Endothelial cell of umbilical vein (primary cell): ENCODE measurements around the gene RAPGEF4. TPM values are rescaled to one million over a fixed set of nuclear protein-coding genes. Genes with fewer than 3 reads are reported as not detected.

ENCODE experiments used
- BruUV-seq: library from RNA; stranded (reverse); fragments of 400-500 nt; replicated peaks from 2 replicates; lab custom pipeline; 2021; lab: Mats Ljungman, UMichigan
- CTCF ChIA-PET: fragments of 300-600, 350-600 bp; sonication (Branson Sonifier 250); formaldehyde crosslinking; loops from one replicate; lab custom pipeline; 2021; ENCODE audit warnings: antibody characterized with exemption, inconsistent platforms; lab: Charles Lee
- POLR2A ChIA-PET: fragments of 300-600, 350-600 bp; sonication (Branson Sonifier 250); formaldehyde crosslinking; loops from one replicate; lab custom pipeline; 2021; ENCODE audit warnings: antibody characterized with exemption, inconsistent platforms; lab: Charles Lee
- DNase-seq: peaks from one replicate; pipeline ENCODE4 v3.0.0-alpha.2; 2011; ENCODE audit warnings: low read depth, low spot score
- FAIRE-seq: peaks from 2 replicates; lab custom pipeline; 2011; peaks lifted over from hg19 to GRCh38; lab: Jason Lieb, UNC
- H2AFZ ChIP-seq: 2 replicates; pipeline ENCODE4 v1.6.0; 2012; ENCODE audit warnings: low read depth, low read length, control low read depth, inconsistent platforms
- H3K27ac ChIP-seq: 2 replicates; pipeline ENCODE4 v1.5.1; 2011; ENCODE audit warnings: low read depth, mild to moderate bottlenecking, control low read depth, low read length, moderate library complexity; ENCODE audit not compliant: insufficient read depth
- H3K27me3 ChIP-seq, 2 experiments: 2 replicates each; pipeline versions ENCODE4 v1.6.0 to v1.6.1; 2011; ENCODE audit warnings: low read length in 2 of 2, mixed read lengths in 1 of 2; ENCODE audit not compliant: control insufficient read depth in 2 of 2, insufficient read depth in 2 of 2
- H3K36me3 ChIP-seq, 2 experiments: 2 replicates in 1 of 2; 3 replicates in 1 of 2; pipeline ENCODE4 v1.5.1; 2011; ENCODE audit warnings: low read length in 2 of 2, mild to moderate bottlenecking in 1 of 2, moderate library complexity in 1 of 2; ENCODE audit not compliant: control insufficient read depth in 2 of 2, insufficient read depth in 2 of 2; ENCODE audit errors: extremely low read depth in 1 of 2
- H3K4me1 ChIP-seq: 3 replicates; pipeline ENCODE4 v1.5.1; 2011; ENCODE audit warnings: mild to moderate bottlenecking, low read length; ENCODE audit not compliant: control insufficient read depth, insufficient read depth; ENCODE audit errors: extremely low read depth
- H3K4me2 ChIP-seq: 2 replicates; pipeline ENCODE4 v1.6.1; 2011; ENCODE audit warnings: low read length, control low read depth, mixed read lengths; ENCODE audit not compliant: insufficient read depth
- H3K4me3 ChIP-seq, 3 experiments: fragments of 200-600 bp in 1 of 3; sonication (generic), shearing (Covaris generic) in 1 of 3; replicated peaks in 1 of 3; 2 replicates each; pipeline ENCODE4 v1.5.1; 2011 to 2016; ENCODE audit warnings: control low read depth in 3 of 3, low read length in 3 of 3, mild to moderate bottlenecking in 2 of 3, inconsistent platforms in 1 of 3, low read depth in 1 of 3, moderate library complexity in 1 of 3; ENCODE audit not compliant: insufficient read depth in 1 of 3
- H3K79me2 ChIP-seq: 2 replicates; pipeline ENCODE4 v1.6.0; 2012; ENCODE audit warnings: low read length, inconsistent platforms; ENCODE audit not compliant: control insufficient read depth, insufficient read depth
- H3K9ac ChIP-seq: replicated peaks from 2 replicates; pipeline ENCODE3; 2011; ENCODE audit warnings: low read length, control low read depth; ENCODE audit not compliant: insufficient read depth; ENCODE audit errors: extremely low read depth
- H3K9me1 ChIP-seq: replicated peaks from 3 replicates; pipeline ENCODE4 v1.6.0; 2011; ENCODE audit warnings: mild to moderate bottlenecking, low read length; ENCODE audit not compliant: control insufficient read depth, insufficient read depth; ENCODE audit errors: extremely low read depth
- H3K9me3 ChIP-seq: replicated peaks from 2 replicates; pipeline ENCODE4 v1.5.1; 2012; ENCODE audit warnings: low read length, inconsistent platforms; ENCODE audit not compliant: control insufficient read depth, insufficient read depth
- H4K20me1 ChIP-seq: replicated peaks from 2 replicates; pipeline ENCODE3; 2011; ENCODE audit warnings: mild to moderate bottlenecking, low read length; ENCODE audit not compliant: control insufficient read depth, insufficient read depth; ENCODE audit errors: extremely low read depth
- CTCF ChIP-seq, 2 donors: IDR thresholded peaks; 1 replicate in 1 of 2; 2 replicates in 1 of 2; pipeline ENCODE4 v1.5.1; 2011; ENCODE audit warnings: low read length in 2 of 2, mild to moderate bottlenecking in 2 of 2, moderate library complexity in 2 of 2, control low read depth in 1 of 2, inconsistent platforms in 1 of 2, low read depth in 1 of 2; ENCODE audit not compliant: insufficient read depth in 1 of 2; ENCODE audit errors: extremely low read depth in 1 of 2
- EZH2 ChIP-seq: IDR thresholded peaks from 2 replicates; pipeline ENCODE4 v1.6.1; 2012; ENCODE audit warnings: borderline replicate concordance, low read depth, mild to moderate bottlenecking, moderate library complexity, low read length, inconsistent platforms; ENCODE audit not compliant: severe bottlenecking
- FOS ChIP-seq: IDR thresholded peaks from 2 replicates; pipeline ENCODE4 v1.6.1; 2011; ENCODE audit warnings: mild to moderate bottlenecking, low read length, moderate library complexity, borderline replicate concordance; ENCODE audit not compliant: insufficient read depth
- GATA2 ChIP-seq: IDR thresholded peaks from 2 replicates; pipeline ENCODE4 v1.7.0; 2011; ENCODE audit warnings: low read depth, mild to moderate bottlenecking, moderate library complexity, mixed read lengths, low read length; ENCODE audit not compliant: insufficient read length, insufficient read depth
- JUN ChIP-seq: IDR thresholded peaks from 2 replicates; pipeline ENCODE4 v1.6.1; 2011; ENCODE audit warnings: borderline replicate concordance, low read depth; ENCODE audit not compliant: insufficient read length, insufficient read depth
- MAX ChIP-seq: IDR thresholded peaks from 2 replicates; pipeline ENCODE4 v1.6.1; 2011; ENCODE audit not compliant: insufficient read depth, insufficient read length
- MYC ChIP-seq: IDR thresholded peaks from one replicate; pipeline ENCODE4 v1.6.1; 2011; ENCODE audit warnings: mild to moderate bottlenecking, low read depth, low read length
- POLR2A ChIP-seq: IDR thresholded peaks from 2 replicates; pipeline ENCODE4 v1.6.1; 2012; ENCODE audit warnings: low read depth, mild to moderate bottlenecking, control low read depth, low read length
- POLR2AphosphoS5 ChIP-seq: IDR thresholded peaks from 2 replicates; pipeline ENCODE4 v1.6.1; 2012; ENCODE audit warnings: low read depth, mild to moderate bottlenecking, control low read depth, low read length, moderate library complexity; ENCODE audit not compliant: insufficient read depth
- dilution Hi-C: fragments of 300-500 bp; cut with MboI; formaldehyde crosslinking; loops from one replicate; pipeline ENCODE4 v1.15.0; 2019; ENCODE audit warnings: low sequenced_read_pairs; ENCODE audit not compliant: extremely low pct_ligation_motif_present
- intact Hi-C: fragments of 100-400 bp; cut with micrococcal nuclease; formaldehyde crosslinking; loops from one replicate; pipeline ENCODE4 v1.10.0; 2022
- polyA plus RNA-seq, 4 experiments: library from polyadenylated mRNA; depleted of rRNA in 3 of 4; stranded (reverse) in 3 of 4; unstranded in 1 of 4; fragments of >200 nt; gene quantifications; 2 replicates each; pipeline versions ENCODE4 v1.2.1 to v1.2.3, GENCODE V29; 2011 to 2012; ENCODE audit warnings: missing spikeins in 1 of 4
- total RNA-seq: library from RNA; stranded (reverse); gene quantifications from 2 replicates; pipeline ENCODE4 v1.2.3, GENCODE V29; 2021

RAPGEF4 gene
- total and polyA plus RNA-seq, 2 donors (not counting 3 experiments of a cell fraction or from before 2014, with no cell fraction given) = 7.2 to 9.2 TPM

GRCh38 chr2:173099271-173099670, 363.6 kb downstream of the RAPGEF4 start:
- no peaks in the 10 kb centered on the region for H3K36me3 ChIP-seq
- H3K27me3 ChIP-seq = no peaks in the 10 kb centered on the region
- BruUV-seq = no TSS peak
- dilution Hi-C loops (no loop called here), intact Hi-C loops (no loop called here)
- POLR2A ChIA-PET = no interaction called here
- FAIRE-seq (no peak), DNase-seq (no peak)
- TF ChIP-seq CTCF (IDR thresholded peaks at IDR 0.05; ENCODE audit: extremely low read depth in 1 of 2, insufficient read depth in 1 of 2, low read depth in 1 of 2, low read length in 2 of 2) = no peak
- no peak for TF ChIP-seq GATA2
- no peak for TF ChIP-seq MYC
- TF ChIP-seq FOS = no peak
- no peak for TF ChIP-seq POLR2A
- no peak for TF ChIP-seq EZH2
- TF ChIP-seq POLR2AphosphoS5 = no peak
- TF ChIP-seq MAX = no peak
- no peak for TF ChIP-seq JUN
- no peak overlapping the region for H2AFZ ChIP-seq
- H3K4me1 ChIP-seq = no peaks in the 10 kb centered on the region
- H4K20me1 ChIP-seq = no peaks in the 10 kb centered on the region
- H3K9me3 ChIP-seq = no peaks in the 10 kb centered on the region
- no peak overlapping the region for H3K4me3 ChIP-seq
- no peak overlapping the region for H3K27ac ChIP-seq
- CTCF ChIA-PET = interaction anchor here (0.9 to 1.0 kb wide), 2 partner anchors 8 to 111 kb away, joined by 3 read pairs; no protein-coding TSS in a partner anchor
- no peak overlapping the region for H3K9ac ChIP-seq
- no peaks in the 10 kb centered on the region for H3K9me1 ChIP-seq
- H3K79me2 ChIP-seq = peaks cover 2% of the 10 kb centered on the region
- no peak overlapping the region for H3K4me2 ChIP-seq
